PC-3 (cell line): ENCODE measurements around the gene PHYKPL.

Experiments
- CTCF ChIP-seq: fragments of 300-600 bp; sonication (generic); conservative IDR thresholded peaks from 2 replicates; pipeline ENCODE4 v1.5.1; 2017; ENCODE audit warnings: antibody characterized with exemption, low read depth, mild to moderate bottlenecking, low read length
- EZH2phosphoT487 ChIP-seq: fragments of 300-600 bp; sonication (generic); IDR thresholded peaks from 2 replicates; pipeline ENCODE4 v1.6.1; 2018; ENCODE audit warnings: mild to moderate bottlenecking, antibody characterized with exemption, low read length, borderline replicate concordance

GRCh38 chr5:178240766-178241165 lies 8.2 kb upstream of the PHYKPL start:
- TF ChIP-seq CTCF (no peak), EZH2phosphoT487 (no peak)
